ENCODE results near the gene PRAC2. TPM values are rescaled to one million over a fixed set of nuclear protein-coding genes. Genes with fewer than 3 reads are reported as not detected.

Gene PRAC2
- total RNA-seq, 1 experiment from 2014 or later, result not detected

DNA sequence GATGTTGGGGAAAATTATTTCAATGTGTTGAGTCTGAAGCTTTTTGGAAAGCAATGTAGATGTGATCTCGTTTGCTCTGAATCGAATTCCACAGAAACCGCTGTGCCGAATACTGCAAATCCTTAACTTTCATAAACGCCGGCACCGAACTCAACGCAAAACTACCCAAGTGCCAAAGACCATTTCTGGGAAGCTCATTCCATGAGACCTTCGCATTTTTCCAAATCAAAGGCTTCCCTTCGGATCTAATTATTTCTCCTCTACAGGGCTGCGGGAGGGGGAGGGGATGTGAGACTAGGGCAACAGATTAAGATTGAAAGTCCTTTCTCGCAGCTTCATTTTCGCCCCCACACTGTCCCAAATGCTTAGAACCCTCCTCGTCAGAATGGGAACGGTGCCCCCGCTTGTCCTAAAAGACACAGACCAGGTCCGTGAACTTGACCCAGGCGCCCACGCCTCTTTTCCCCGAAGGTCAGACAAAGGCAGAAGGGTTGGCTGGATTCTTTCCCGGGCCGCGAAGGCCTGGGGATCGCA lies 4.7 kb upstream of the PRAC2 start:
- no TSS peak for BruUV-seq (replicated peaks)
- no peak for ATAC-seq
- Histone ChIP-seq H3K9ac (ENCODE audit: low read length) (no peak overlapping the region), H3K27ac (ENCODE audit: low read depth, low read length) (no peak overlapping the region), H3K79me2 (ENCODE audit: insufficient read depth, low read length) (no peaks in the 10 kb centered on the region), H3K4me2 (ENCODE audit: low read length) (no peak overlapping the region), H3K4me1 (ENCODE audit: control insufficient read depth in 1 of 2, insufficient read depth in 2 of 2, low read length in 2 of 2) (no peaks in the 10 kb centered on the region), H4K20me1 (ENCODE audit: insufficient read depth) (no peaks in the 10 kb centered on the region), H2AFZ (ENCODE audit: low read depth, low read length, poor library complexity, severe bottlenecking) (no peak overlapping the region), H3K4me3 (replicated peaks in 1 of 2; ENCODE audit: low read depth in 1 of 2, low read length in 2 of 2) (no peak overlapping the region), H3K9me2 (ENCODE audit: insufficient read depth) (no peaks in the 10 kb centered on the region), H3K36me3 (ENCODE audit: control insufficient read depth in 1 of 2, insufficient read depth in 2 of 2, low read length in 2 of 2) (no peaks in the 10 kb centered on the region), H3K27me3 (ENCODE audit: insufficient read depth, low read length) (no peaks in the 10 kb centered on the region), H3K9me3 (ENCODE audit: control insufficient read depth in 1 of 2, insufficient read depth in 1 of 2, low read depth in 1 of 2, low read length in 2 of 2) (no peaks in the 10 kb centered on the region)
- TF ChIP-seq, protein P1, sequence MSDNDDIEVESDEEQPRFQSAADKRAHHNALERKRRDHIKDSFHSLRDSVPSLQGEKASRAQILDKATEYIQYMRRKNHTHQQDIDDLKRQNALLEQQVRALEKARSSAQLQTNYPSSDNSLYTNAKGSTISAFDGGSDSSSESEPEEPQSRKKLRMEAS (IDR thresholded peaks at IDR 0.05), result no peak
- TF ChIP-seq CEBPB (IDR thresholded peaks at IDR 0.05; ENCODE audit: low read depth) (no peak), POLR2A (IDR thresholded peaks at IDR 0.05; ENCODE audit: borderline replicate concordance, extremely low read depth, insufficient read depth, insufficient read length) (no peak), TCF7L2 (IDR thresholded peaks at IDR 0.05; ENCODE audit: borderline replicate concordance, extremely low read depth, insufficient read depth, insufficient read length) (no peak), POLR2AphosphoS5 (IDR thresholded peaks at IDR 0.05; ENCODE audit: low read depth, low read length) (no peak), SIN3A (IDR thresholded peaks at IDR 0.05; ENCODE audit: low read depth) (no peak), CBX3 (IDR thresholded peaks at IDR 0.05; ENCODE audit: low read depth) (no peak), ZFX (IDR thresholded peaks at IDR 0.05) (no peak), ZNF274 (IDR thresholded peaks at IDR 0.05; ENCODE audit: low read depth, low read length) (no peak), FOSL1 (IDR thresholded peaks at IDR 0.05; ENCODE audit: low read depth) (no peak), EZH2phosphoT487 (IDR thresholded peaks at IDR 0.05; ENCODE audit: borderline replicate concordance) (no peak), EZH2 (IDR thresholded peaks at IDR 0.05) (no peak), RAD21 (IDR thresholded peaks at IDR 0.05; ENCODE audit: low read depth) (no peak), ELF1 (IDR thresholded peaks at IDR 0.05; ENCODE audit: borderline replicate concordance, low read depth) (no peak), JUND (IDR thresholded peaks at IDR 0.05) (no peak), EGR1 (IDR thresholded peaks at IDR 0.05; ENCODE audit: low read depth) (no peak), SP1 (IDR thresholded peaks at IDR 0.05; ENCODE audit: low read depth) (no peak)
- TF ChIP-seq, protein P2, sequence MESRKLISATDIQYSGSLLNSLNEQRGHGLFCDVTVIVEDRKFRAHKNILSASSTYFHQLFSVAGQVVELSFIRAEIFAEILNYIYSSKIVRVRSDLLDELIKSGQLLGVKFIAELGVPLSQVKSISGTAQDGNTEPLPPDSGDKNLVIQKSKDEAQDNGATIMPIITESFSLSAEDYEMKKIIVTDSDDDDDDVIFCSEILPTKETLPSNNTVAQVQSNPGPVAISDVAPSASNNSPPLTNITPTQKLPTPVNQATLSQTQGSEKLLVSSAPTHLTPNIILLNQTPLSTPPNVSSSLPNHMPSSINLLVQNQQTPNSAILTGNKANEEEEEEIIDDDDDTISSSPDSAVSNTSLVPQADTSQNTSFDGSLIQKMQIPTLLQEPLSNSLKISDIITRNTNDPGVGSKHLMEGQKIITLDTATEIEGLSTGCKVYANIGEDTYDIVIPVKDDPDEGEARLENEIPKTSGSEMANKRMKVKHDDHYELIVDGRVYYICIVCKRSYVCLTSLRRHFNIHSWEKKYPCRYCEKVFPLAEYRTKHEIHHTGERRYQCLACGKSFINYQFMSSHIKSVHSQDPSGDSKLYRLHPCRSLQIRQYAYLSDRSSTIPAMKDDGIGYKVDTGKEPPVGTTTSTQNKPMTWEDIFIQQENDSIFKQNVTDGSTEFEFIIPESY (IDR thresholded peaks at IDR 0.05; ENCODE audit: extremely low read depth, insufficient replicate concordance, low read length), result no peak
- TF ChIP-seq, protein P3, sequence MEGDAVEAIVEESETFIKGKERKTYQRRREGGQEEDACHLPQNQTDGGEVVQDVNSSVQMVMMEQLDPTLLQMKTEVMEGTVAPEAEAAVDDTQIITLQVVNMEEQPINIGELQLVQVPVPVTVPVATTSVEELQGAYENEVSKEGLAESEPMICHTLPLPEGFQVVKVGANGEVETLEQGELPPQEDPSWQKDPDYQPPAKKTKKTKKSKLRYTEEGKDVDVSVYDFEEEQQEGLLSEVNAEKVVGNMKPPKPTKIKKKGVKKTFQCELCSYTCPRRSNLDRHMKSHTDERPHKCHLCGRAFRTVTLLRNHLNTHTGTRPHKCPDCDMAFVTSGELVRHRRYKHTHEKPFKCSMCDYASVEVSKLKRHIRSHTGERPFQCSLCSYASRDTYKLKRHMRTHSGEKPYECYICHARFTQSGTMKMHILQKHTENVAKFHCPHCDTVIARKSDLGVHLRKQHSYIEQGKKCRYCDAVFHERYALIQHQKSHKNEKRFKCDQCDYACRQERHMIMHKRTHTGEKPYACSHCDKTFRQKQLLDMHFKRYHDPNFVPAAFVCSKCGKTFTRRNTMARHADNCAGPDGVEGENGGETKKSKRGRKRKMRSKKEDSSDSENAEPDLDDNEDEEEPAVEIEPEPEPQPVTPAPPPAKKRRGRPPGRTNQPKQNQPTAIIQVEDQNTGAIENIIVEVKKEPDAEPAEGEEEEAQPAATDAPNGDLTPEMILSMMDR (IDR thresholded peaks at IDR 0.05 in 2 of 3, conservative IDR thresholded peaks at IDR 0.05 in 1 of 3; ENCODE audit: borderline replicate concordance in 1 of 3, insufficient read depth in 1 of 3, low read depth in 2 of 3, low read length in 2 of 3), result no peak
- TF ChIP-seq, protein P4, sequence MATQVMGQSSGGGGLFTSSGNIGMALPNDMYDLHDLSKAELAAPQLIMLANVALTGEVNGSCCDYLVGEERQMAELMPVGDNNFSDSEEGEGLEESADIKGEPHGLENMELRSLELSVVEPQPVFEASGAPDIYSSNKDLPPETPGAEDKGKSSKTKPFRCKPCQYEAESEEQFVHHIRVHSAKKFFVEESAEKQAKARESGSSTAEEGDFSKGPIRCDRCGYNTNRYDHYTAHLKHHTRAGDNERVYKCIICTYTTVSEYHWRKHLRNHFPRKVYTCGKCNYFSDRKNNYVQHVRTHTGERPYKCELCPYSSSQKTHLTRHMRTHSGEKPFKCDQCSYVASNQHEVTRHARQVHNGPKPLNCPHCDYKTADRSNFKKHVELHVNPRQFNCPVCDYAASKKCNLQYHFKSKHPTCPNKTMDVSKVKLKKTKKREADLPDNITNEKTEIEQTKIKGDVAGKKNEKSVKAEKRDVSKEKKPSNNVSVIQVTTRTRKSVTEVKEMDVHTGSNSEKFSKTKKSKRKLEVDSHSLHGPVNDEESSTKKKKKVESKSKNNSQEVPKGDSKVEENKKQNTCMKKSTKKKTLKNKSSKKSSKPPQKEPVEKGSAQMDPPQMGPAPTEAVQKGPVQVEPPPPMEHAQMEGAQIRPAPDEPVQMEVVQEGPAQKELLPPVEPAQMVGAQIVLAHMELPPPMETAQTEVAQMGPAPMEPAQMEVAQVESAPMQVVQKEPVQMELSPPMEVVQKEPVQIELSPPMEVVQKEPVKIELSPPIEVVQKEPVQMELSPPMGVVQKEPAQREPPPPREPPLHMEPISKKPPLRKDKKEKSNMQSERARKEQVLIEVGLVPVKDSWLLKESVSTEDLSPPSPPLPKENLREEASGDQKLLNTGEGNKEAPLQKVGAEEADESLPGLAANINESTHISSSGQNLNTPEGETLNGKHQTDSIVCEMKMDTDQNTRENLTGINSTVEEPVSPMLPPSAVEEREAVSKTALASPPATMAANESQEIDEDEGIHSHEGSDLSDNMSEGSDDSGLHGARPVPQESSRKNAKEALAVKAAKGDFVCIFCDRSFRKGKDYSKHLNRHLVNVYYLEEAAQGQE (IDR thresholded peaks at IDR 0.05; ENCODE audit: low read depth), result no peak
- no peak for DNase-seq (ENCODE audit: low read depth, low spot score)
- intact Hi-C loops (cut with micrococcal nuclease), result no loop called here
- ChIA-PET CTCF (interaction anchor here (1.4 to 1.5 kb wide), 2 partner anchors 73 to 166 kb away, joined by 4 to 5 read pairs; no protein-coding TSS in a partner anchor), POLR2A (interaction anchor here (0.7 kb wide), 1 partner anchor 161 kb away, joined by 7 read pairs; no protein-coding TSS in a partner anchor), RAD21 (ENCODE audit: low non-redundant PET in 1 of 2, low total read pairs in 2 of 2, uncharacterized antibody in 2 of 2, unreplicated experiment in 2 of 2) (interaction anchor here in 1 of 2 experiments (0.7 kb wide), 1 partner anchor 322 kb away, joined by 5 read pairs; no protein-coding TSS in a partner anchor)
